LNCAP (cell line): ENCODE results near the gene DEGS2.

ENCODE experiments used
- TF ChIP-seq, protein P1 (sequence below): fragments of 450-650 bp; IDR thresholded peaks from 2 replicates; pipeline ENCODE4 v1.5.1; 2017; ENCODE audit warnings: mild to moderate bottlenecking

The DEGS2 gene

DNA sequence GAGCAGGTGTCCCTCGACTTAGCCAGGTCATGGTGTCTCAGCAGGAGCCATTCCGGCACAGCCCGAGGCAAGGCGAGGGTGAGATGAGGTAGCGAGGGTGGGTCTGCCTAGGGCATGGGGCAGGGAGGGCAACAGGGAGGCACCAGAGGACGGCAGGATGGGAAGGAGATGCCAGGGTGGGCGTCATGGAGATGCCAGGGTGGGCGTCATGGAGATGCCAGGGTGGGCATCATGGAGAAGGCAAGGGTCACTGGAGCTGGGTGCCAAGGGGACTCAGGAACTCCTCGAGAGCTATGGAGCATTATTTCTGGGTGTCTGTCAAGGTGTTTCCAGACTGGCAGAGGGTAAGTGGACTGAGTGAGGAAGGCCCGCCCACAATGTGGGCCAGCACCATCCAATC is 7.4 kb downstream of the DEGS2 start:
- TF ChIP-seq, protein P1, sequence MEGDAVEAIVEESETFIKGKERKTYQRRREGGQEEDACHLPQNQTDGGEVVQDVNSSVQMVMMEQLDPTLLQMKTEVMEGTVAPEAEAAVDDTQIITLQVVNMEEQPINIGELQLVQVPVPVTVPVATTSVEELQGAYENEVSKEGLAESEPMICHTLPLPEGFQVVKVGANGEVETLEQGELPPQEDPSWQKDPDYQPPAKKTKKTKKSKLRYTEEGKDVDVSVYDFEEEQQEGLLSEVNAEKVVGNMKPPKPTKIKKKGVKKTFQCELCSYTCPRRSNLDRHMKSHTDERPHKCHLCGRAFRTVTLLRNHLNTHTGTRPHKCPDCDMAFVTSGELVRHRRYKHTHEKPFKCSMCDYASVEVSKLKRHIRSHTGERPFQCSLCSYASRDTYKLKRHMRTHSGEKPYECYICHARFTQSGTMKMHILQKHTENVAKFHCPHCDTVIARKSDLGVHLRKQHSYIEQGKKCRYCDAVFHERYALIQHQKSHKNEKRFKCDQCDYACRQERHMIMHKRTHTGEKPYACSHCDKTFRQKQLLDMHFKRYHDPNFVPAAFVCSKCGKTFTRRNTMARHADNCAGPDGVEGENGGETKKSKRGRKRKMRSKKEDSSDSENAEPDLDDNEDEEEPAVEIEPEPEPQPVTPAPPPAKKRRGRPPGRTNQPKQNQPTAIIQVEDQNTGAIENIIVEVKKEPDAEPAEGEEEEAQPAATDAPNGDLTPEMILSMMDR, result no peak

DNA sequence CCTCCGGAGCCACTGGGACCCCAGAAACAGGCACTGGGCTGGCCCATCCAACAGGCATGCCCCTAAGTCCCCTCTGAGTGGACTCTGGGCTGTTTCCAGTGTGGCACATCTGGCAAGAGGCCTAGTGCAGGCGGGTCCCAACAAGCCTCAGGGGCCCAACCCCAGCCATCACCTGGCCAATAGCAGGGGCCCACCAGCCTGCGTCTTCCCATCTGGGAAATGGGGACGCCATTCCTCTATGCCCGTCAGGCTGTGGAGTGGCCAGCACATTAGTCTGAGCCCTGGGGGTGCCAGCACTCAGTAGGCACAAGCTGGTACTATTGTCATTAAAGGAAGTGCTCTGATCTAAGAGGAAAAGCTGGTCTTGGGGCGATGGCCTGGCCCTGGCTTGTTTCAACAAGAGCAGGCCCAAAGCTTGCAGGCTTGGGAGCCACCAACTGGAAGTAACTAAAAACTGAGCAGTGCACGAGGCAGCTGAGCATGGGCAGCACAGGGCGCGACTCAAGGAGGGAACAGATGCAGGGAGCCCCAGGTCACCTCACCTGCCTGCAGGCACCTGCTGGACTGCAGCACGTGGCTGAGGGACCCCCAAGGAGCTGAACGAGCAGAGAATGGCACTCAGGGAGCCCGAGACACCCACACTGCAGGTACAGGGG is 8.4 kb downstream of the DEGS2 start:
- TF ChIP-seq, protein P1, result no peak

- TF ChIP-seq, protein P1, result no peak
Observed at GRCh38 chr14:100149851-100150611, 9.4 kb downstream of the DEGS2 start.

GRCh38 chr14:100148837-100149731 is 10.4 kb downstream of the DEGS2 start:
- TF ChIP-seq, protein P1, result no peak

DNA sequence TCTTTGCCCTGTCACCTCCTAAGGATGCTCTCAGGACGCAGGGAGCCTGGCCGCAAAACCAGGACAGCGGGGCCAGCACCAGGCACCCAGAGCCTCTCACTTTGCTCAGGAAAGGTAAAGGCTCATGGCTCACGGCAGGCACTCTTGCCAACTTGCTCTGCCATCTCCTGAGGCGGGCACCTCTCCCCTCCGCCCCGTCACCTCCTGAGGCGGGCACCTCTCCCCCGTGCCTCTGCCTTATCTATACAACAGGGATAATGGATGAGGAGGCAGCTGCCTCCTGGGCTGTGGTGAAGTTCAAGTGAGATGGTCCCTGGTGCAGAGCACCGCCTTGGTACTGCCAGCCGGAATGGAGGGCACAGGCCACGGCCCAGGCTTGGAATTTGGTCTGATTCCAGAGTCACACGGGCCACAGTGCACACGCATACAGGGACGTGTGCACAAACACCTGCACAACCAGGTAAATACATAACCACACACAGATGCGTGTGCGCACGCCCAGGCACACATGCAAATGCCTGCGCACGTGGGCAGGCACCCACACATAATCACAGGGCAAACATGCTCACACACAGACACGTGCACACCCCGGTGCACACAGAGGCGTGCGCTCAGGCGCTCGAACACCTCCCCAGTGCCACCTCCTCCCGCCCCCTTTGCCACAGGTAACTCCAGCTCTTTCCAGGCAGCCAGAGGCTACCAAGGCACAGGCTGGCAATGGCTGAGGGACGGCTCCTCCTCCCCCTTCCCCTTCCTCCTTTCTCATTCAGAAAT is 11.6 kb downstream of the DEGS2 start:
- TF ChIP-seq, protein P1, result no peak

DNA sequence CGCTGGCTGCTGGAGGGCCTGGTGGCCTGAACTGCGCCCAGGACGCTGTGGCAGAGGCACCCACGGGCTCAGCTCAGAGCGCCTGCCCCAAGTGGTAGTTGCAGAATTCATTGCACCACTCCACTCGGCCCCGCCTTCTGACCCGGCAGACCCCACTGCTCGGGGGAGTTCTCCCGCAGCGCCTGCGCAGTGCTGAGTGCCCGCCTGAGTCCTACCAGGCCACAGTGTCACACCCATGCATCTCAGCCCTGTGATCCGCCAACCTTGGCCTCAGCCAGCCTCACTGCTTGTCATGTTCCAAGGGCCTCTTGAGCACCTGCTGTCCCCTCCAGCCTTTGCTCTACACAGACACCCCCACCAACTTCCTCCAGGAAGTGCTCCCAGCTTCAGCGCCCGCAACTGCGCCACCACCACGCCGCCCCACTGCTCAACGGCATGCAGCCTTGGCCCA is 12.2 kb downstream of the DEGS2 start:
- TF ChIP-seq, protein P1, result no peak
